ENCODE measurements around the gene TMC7. TPM values are rescaled to one million over a fixed set of nuclear protein-coding genes. Genes with fewer than 3 reads are reported as not detected.

Gene TMC7
- total RNA-seq (10 to 100 TPM in 1 of 5 donors, 1 to 10 TPM in 2, under 1 TPM in 1, not detected in 1; 0.87 to 23.8 (median 6.7) TPM), polyA plus RNA-seq (under 1 TPM; 0.19 to 0.31 (median 0.30) TPM)
- long read RNA-seq, donor 1, result 0 reads
- long read RNA-seq, donor 2, result 0 reads
- long read RNA-seq, donor 3, result 0 reads
- long read RNA-seq, donor 4, result 0 reads
- long read RNA-seq, donor 5, result 0 reads
- long read RNA-seq, donor 6, result 0 reads
- long read RNA-seq, donor 7, result 0 reads
- long read RNA-seq, donor 8, result 0 reads
- long read RNA-seq, donor 9, result 0 reads
- long read RNA-seq, donor 10, result 0 reads

DNA sequence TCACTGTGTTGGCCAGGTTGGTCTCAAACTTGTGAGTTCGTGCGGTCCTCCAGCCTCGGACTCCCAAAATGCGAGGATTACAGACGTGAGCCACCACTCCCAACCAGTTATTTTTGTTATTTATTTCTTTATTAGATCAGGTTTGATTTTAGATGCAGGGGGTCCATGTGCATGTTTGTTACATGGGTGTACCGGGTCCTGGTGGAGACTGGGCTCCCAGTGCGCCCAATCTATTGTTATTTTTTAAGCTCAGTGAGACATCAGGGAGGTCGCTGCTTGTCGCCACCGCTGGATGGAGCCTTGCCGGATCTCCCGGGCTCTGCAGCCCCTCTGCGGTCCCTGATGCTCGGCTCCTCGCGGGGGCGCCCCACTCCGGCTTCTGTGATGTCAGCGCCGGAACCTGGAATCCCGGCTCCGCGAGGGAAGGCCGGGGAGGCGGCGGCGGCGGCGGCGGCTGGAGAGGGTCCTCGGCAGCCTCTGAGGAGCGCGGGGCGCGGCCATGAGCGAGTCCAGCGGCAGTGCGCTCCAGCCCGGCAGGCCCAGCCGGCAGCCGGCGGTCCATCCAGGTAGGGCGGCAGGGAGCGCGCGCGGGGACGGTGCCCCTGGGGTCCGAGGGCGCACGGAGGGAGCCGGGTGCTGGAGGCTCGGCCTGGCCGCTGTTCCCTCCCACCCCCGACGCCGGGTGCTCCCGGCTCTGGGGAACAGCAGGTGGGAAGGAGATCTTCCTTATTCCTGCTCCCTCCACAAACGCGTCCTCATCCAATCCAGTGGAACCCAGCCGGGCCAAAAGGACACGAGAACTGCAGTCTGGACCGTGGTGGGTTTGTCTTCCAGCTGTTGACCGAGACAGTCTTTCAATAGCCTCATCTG lies at the start of gene TMC7:
Gene TMC7 (plus strand): TSS at position 370 of the 870 bp plus-strand sequence. CDS start 130 bp downstream, at position 500.
- Histone ChIP-seq H3K4me1 (peaks cover 6 to 16% (median 9%) of the 10 kb centered on the region in 4 donors), H3K9me3 (no peaks in the 10 kb centered on the region), H3K27ac (peak within 1 kb of the TSS; percentile 26 to 83 (median 61)), H3K36me3 (no peaks in the 10 kb centered on the region), H3K4me3 (peak within 1 kb of the TSS; percentile 50 to 58 (median 56)), H3K27me3 (peaks cover 0 to 27% (median 6%) of the 10 kb centered on the region in 3 donors)
- intact Hi-C loops (cut with DNase I; ENCODE audit: low total_unique reads), result no loop called here
- peak; percentile 83 to 96 for DNase-seq
- TF ChIP-seq, protein P1, sequence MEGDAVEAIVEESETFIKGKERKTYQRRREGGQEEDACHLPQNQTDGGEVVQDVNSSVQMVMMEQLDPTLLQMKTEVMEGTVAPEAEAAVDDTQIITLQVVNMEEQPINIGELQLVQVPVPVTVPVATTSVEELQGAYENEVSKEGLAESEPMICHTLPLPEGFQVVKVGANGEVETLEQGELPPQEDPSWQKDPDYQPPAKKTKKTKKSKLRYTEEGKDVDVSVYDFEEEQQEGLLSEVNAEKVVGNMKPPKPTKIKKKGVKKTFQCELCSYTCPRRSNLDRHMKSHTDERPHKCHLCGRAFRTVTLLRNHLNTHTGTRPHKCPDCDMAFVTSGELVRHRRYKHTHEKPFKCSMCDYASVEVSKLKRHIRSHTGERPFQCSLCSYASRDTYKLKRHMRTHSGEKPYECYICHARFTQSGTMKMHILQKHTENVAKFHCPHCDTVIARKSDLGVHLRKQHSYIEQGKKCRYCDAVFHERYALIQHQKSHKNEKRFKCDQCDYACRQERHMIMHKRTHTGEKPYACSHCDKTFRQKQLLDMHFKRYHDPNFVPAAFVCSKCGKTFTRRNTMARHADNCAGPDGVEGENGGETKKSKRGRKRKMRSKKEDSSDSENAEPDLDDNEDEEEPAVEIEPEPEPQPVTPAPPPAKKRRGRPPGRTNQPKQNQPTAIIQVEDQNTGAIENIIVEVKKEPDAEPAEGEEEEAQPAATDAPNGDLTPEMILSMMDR (IDR thresholded peaks at IDR 0.05), result peak in 5 of 7 experiments; percentile 45 to 70 (median 57)
- TF ChIP-seq POLR2AphosphoS5 (IDR thresholded peaks at IDR 0.05) (peak in 1 of 3 donors; percentile 30), POLR2A (IDR thresholded peaks at IDR 0.05) (no peak), EP300 (IDR thresholded peaks at IDR 0.05) (no peak)
- WGBS, 5 donors, result 7 to 19% (median 8%) methylated on average over 21 to 64 of the region's 64 CpGs

GRCh38 chr16:18936727-18937340 lies 46.9 kb upstream of the TMC7 start:
- DNase-seq, result no peak
- intact Hi-C loops (cut with DNase I; ENCODE audit: low total_unique reads), result no loop called here
- WGBS, 5 donors, result 81 to 90% (median 85%) methylated on average over 7 of the region's 7 CpGs

GRCh38 chr16:18937390-18937789 lies 46.3 kb upstream of the TMC7 start:
- no peaks in the 10 kb centered on the region for H3K36me3 ChIP-seq
- peaks cover 6 to 18% (median 8%) of the 10 kb centered on the region in 4 donors for H3K4me1 ChIP-seq
- intact Hi-C loops (cut with DNase I; ENCODE audit: low total_unique reads), result no loop called here
- no peak for DNase-seq
- no peak overlapping the region for H3K4me3 ChIP-seq
- no peaks in the 10 kb centered on the region for H3K9me3 ChIP-seq
- no peak overlapping the region for H3K27ac ChIP-seq
- TF ChIP-seq, protein P1 (IDR thresholded peaks at IDR 0.05), result no peak
- TF ChIP-seq POLR2AphosphoS5 (IDR thresholded peaks at IDR 0.05) (no peak), EP300 (IDR thresholded peaks at IDR 0.05) (no peak), POLR2A (IDR thresholded peaks at IDR 0.05) (no peak)
- no peaks in the 10 kb centered on the region for H3K27me3 ChIP-seq

More at GRCh38 chr16:18936727-18937340, 46.9 kb upstream of the TMC7 start:
- no peaks in the 10 kb centered on the region for H3K36me3 ChIP-seq
- peaks cover 6 to 19% (median 9%) of the 10 kb centered on the region in 4 donors for H3K4me1 ChIP-seq
- H3K27ac ChIP-seq, result no peak overlapping the region
- no peak overlapping the region for H3K4me3 ChIP-seq
- no peaks in the 10 kb centered on the region for H3K9me3 ChIP-seq
- H3K27me3 ChIP-seq, result no peaks in the 10 kb centered on the region
- TF ChIP-seq, protein P1 (IDR thresholded peaks at IDR 0.05), result no peak
- TF ChIP-seq POLR2AphosphoS5 (IDR thresholded peaks at IDR 0.05), result no peak
- no peak for TF ChIP-seq POLR2A (IDR thresholded peaks at IDR 0.05)
- TF ChIP-seq EP300 (IDR thresholded peaks at IDR 0.05), result no peak

DNA sequence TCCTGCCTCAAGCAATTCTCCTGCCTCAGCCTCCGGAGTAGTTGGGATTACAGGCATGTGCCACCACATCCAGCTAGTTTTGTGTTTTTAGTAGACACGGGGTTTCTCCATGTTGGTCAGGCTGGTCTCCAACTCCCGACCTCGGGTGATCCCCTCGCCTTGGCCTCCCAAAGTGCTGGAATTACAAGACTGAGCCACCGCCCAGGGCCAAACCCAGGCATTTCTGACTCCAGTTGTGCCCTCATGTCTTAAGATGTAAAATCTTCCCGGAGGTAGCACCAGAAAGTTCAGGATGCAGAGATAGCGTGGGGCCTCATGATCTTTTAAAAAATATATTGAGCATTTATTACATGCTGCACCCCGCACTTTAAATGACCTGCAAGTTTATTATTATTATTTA lies 44.7 kb upstream of the TMC7 start:
- no peak overlapping the region for H3K27ac ChIP-seq
- TF ChIP-seq EP300 (IDR thresholded peaks at IDR 0.05) (no peak), POLR2AphosphoS5 (IDR thresholded peaks at IDR 0.05) (no peak)
- no peaks in the 10 kb centered on the region for H3K36me3 ChIP-seq
- DNase-seq, result no peak
- 90 to 98% (median 94%) methylated on average over 9 of the region's 9 CpGs for WGBS, 5 donors
- no peak overlapping the region for H3K4me3 ChIP-seq
- H3K27me3 ChIP-seq, result no peaks in the 10 kb centered on the region
- H3K9me3 ChIP-seq, result no peaks in the 10 kb centered on the region
- intact Hi-C loops (cut with DNase I; ENCODE audit: low total_unique reads), result no loop called here
- H3K4me1 ChIP-seq, result peaks cover 0 to 2% (median 0%) of the 10 kb centered on the region in 4 donors
